Spleen (tissue), 11 donors: ENCODE data around the gene MINDY4. TPM values are rescaled to one million over a fixed set of nuclear protein-coding genes. Genes with fewer than 3 reads are reported as not detected.

Experiments used
- DNase-seq: peaks from one replicate; pipeline ENCODE4 v3.0.0-alpha.2; 2020
- H3K27ac ChIP-seq, 8 donors: fragments of 200-600 bp; sonication (generic) in 7 of 8; 1 replicate in 4 of 8; 2 replicates in 4 of 8; pipeline versions ENCODE4 v1.5.0 to v1.8.0; 2016 to 2021; ENCODE audit warnings: inconsistent platforms in 4 of 8, mild to moderate bottlenecking in 4 of 8, moderate library complexity in 1 of 8
- H3K27me3 ChIP-seq, 7 donors: fragments of 200-600 bp; sonication (generic) in 6 of 7; replicated peaks in 1 of 7; 1 replicate in 4 of 7; 2 replicates in 3 of 7; pipeline versions ENCODE4 v1.5.0 to v1.8.0; 2016 to 2021; ENCODE audit warnings: inconsistent platforms in 3 of 7, mild to moderate bottlenecking in 1 of 7
- H3K36me3 ChIP-seq, 6 donors: fragments of 200-600 bp; sonication (generic) in 5 of 6; 1 replicate in 4 of 6; 2 replicates in 2 of 6; pipeline versions ENCODE4 v1.5.0 to v1.8.0; 2016 to 2021; ENCODE audit warnings: inconsistent platforms in 2 of 6
- H3K4me1 ChIP-seq, 6 donors: fragments of 200-600 bp; sonication (generic) in 5 of 6; 1 replicate in 3 of 6; 2 replicates in 3 of 6; pipeline versions ENCODE4 v1.5.0 to v1.8.0; 2016 to 2021; ENCODE audit warnings: inconsistent platforms in 3 of 6
- H3K4me3 ChIP-seq, 8 donors: fragments of 200-600 bp; sonication (generic) in 7 of 8; 1 replicate in 4 of 8; 2 replicates in 4 of 8; pipeline versions ENCODE4 v1.5.0 to v1.8.0; 2016 to 2021; ENCODE audit warnings: inconsistent platforms in 4 of 8, mild to moderate bottlenecking in 4 of 8, moderate library complexity in 2 of 8
- H3K9me3 ChIP-seq, 8 donors: fragments of 200-600 bp; sonication (generic) in 7 of 8; 1 replicate in 4 of 8; 2 replicates in 4 of 8; pipeline versions ENCODE4 v1.5.0 to v1.8.0; 2016 to 2021; ENCODE audit warnings: inconsistent platforms in 4 of 8
- POLR2A ChIP-seq, 3 donors: fragments of 450-650 bp; IDR thresholded peaks; one replicate each; pipeline ENCODE4 v1.5.1; 2017; ENCODE audit warnings: antibody characterized with exemption in 3 of 3, mild to moderate bottlenecking in 1 of 3
- POLR2AphosphoS5 ChIP-seq, 3 donors: sonication (generic); formaldehyde crosslinking; IDR thresholded peaks; one replicate each; pipeline ENCODE4 v1.5.1; 2017; ENCODE audit warnings: antibody characterized with exemption in 3 of 3
- WGBS, 5 donors: extraction: QIAGEN DNeasy Blood & Tissue Kit in 3 of 5; methylation state at CpG; one replicate each; pipeline versions ENCODE4 v1.1.5 to v1.1.7; 2013 to 2018; 5-methylcytosine and 5-hydroxymethylcytosine counted together
- intact Hi-C: fragments of 100-400 bp; cut with DNase I; formaldehyde crosslinking; loops from one replicate; pipeline ENCODE4 v1.15.0; 2023; ENCODE audit warnings: low total_unique reads
- polyA plus RNA-seq, 3 donors: library from polyadenylated mRNA; stranded (reverse); fragments of 200-250 nt; gene quantifications; one replicate each; pipeline ENCODE4 v1.2.1, GENCODE V29; 2013
- total RNA-seq, 7 donors: library from RNA; depleted of rRNA in 3 of 7; stranded (reverse); fragments of >200 nt in 3 of 7; fragmentation: NEBNext Ultra II Directional in 4 of 7; extraction: Animal tissue kit (Norgen Biotek cat#: 25700) in 4 of 7; gene quantifications; one replicate each; pipeline versions ENCODE4 v1.1.0 to v1.2.1, GENCODE V29; 2016 to 2021
- TF ChIP-seq, protein P1 (sequence below), 11 experiments: fragments of 200-600 bp in 7 of 11; fragments of 450-650 bp in 4 of 11; sonication (generic) in 4 of 11; IDR thresholded peaks in 8 of 11; conservative IDR thresholded peaks in 3 of 11; 1 replicate in 7 of 11; 2 replicates in 4 of 11; pipeline versions ENCODE4 v1.4.0 to v1.8.0; 2016 to 2021; ENCODE audit warnings: antibody characterized with exemption in 11 of 11, inconsistent platforms in 4 of 11, mild to moderate bottlenecking in 1 of 11
- donor health status: healthy with polysubstance abuse.
- donor health status: DM: no; HTN: no; CAD: no; lungs with moderate emphysema.
- donor health status: DM: no; HTN: no; CAD: no.
- donor health status: Bipolar disorder and iron deficiency.
- donor health status: healthy.
- donor health status: DM: no; HTN: no; CAD: no.
- donor health status: DM: yes; HTN: yes; CAD: no.

MINDY4 gene
- total and polyA plus RNA-seq, 10 donors, result 0.63 to 7.0 (median 3.0) TPM

- no peak overlapping the region for H3K4me3 ChIP-seq
- TF ChIP-seq, protein P1, sequence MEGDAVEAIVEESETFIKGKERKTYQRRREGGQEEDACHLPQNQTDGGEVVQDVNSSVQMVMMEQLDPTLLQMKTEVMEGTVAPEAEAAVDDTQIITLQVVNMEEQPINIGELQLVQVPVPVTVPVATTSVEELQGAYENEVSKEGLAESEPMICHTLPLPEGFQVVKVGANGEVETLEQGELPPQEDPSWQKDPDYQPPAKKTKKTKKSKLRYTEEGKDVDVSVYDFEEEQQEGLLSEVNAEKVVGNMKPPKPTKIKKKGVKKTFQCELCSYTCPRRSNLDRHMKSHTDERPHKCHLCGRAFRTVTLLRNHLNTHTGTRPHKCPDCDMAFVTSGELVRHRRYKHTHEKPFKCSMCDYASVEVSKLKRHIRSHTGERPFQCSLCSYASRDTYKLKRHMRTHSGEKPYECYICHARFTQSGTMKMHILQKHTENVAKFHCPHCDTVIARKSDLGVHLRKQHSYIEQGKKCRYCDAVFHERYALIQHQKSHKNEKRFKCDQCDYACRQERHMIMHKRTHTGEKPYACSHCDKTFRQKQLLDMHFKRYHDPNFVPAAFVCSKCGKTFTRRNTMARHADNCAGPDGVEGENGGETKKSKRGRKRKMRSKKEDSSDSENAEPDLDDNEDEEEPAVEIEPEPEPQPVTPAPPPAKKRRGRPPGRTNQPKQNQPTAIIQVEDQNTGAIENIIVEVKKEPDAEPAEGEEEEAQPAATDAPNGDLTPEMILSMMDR (IDR thresholded peaks at IDR 0.05 in 8 of 11, conservative IDR thresholded peaks at IDR 0.05 in 3 of 11), result no peak
- TF ChIP-seq POLR2AphosphoS5 (IDR thresholded peaks at IDR 0.05), result no peak
- TF ChIP-seq POLR2A (IDR thresholded peaks at IDR 0.05), result no peak
- H3K27ac ChIP-seq, result no peak overlapping the region
- H3K27me3 ChIP-seq, result peaks cover 0 to 8% (median 0%) of the 10 kb centered on the region in 7 donors
- 84 to 98% (median 92%) methylated on average over 2 of the region's 2 CpGs for WGBS, 5 donors
- no peaks in the 10 kb centered on the region for H3K9me3 ChIP-seq
- H3K4me1 ChIP-seq, result peaks cover 0 to 4% (median 0%) of the 10 kb centered on the region in 6 donors
- peaks cover 0 to 15% (median 0%) of the 10 kb centered on the region in 6 donors for H3K36me3 ChIP-seq
- intact Hi-C loops, result no loop called here
- DNase-seq, result no peak
Observed at GRCh38 chr7:30858576-30858975, 87.4 kb downstream of the MINDY4 start.

- no peak for DNase-seq
- Histone ChIP-seq H3K4me1 (no peaks in the 10 kb centered on the region), H3K27ac (no peak overlapping the region), H3K27me3 (peaks cover 0 to 8% (median 0%) of the 10 kb centered on the region in 7 donors), H3K9me3 (no peaks in the 10 kb centered on the region), H3K4me3 (no peak overlapping the region), H3K36me3 (peaks cover 0 to 15% (median 0%) of the 10 kb centered on the region in 6 donors)
- intact Hi-C loops, result no loop called here
- TF ChIP-seq POLR2AphosphoS5 (IDR thresholded peaks at IDR 0.05), result no peak
- no peak for TF ChIP-seq POLR2A (IDR thresholded peaks at IDR 0.05)
- TF ChIP-seq, protein P1 (IDR thresholded peaks at IDR 0.05 in 8 of 11, conservative IDR thresholded peaks at IDR 0.05 in 3 of 11), result no peak
- WGBS, 5 donors, result 90 to 98% (median 93%) methylated on average over 8 to 10 of the region's 10 CpGs
Observed at GRCh38 chr7:30859202-30859939, 88.2 kb downstream of the MINDY4 start.

GRCh38 chr7:30859940-30860496 is 88.8 kb downstream of the MINDY4 start:
- H3K36me3 ChIP-seq, result peaks cover 0 to 15% (median 0%) of the 10 kb centered on the region in 6 donors
- peaks cover 0 to 1% (median 0%) of the 10 kb centered on the region in 7 donors for H3K27me3 ChIP-seq
- H3K4me3 ChIP-seq, result no peak overlapping the region
- intact Hi-C loops, result no loop called here
- H3K27ac ChIP-seq, result no peak overlapping the region
- TF ChIP-seq POLR2AphosphoS5 (IDR thresholded peaks at IDR 0.05) (no peak), POLR2A (IDR thresholded peaks at IDR 0.05) (no peak)
- TF ChIP-seq, protein P1 (IDR thresholded peaks at IDR 0.05 in 8 of 11, conservative IDR thresholded peaks at IDR 0.05 in 3 of 11), result no peak
- no peaks in the 10 kb centered on the region for H3K4me1 ChIP-seq
- no peaks in the 10 kb centered on the region for H3K9me3 ChIP-seq
- no peak for DNase-seq
- 93 to 98% (median 94%) methylated on average over 13 of the region's 13 CpGs for WGBS, 5 donors

GRCh38 chr7:30861612-30862011 is 90.4 kb downstream of the MINDY4 start:
- no peak overlapping the region for H3K4me3 ChIP-seq
- no peaks in the 10 kb centered on the region for H3K9me3 ChIP-seq
- H3K27me3 ChIP-seq, result no peaks in the 10 kb centered on the region
- no peak overlapping the region for H3K27ac ChIP-seq
- DNase-seq, result peak; percentile 70
- no peak for TF ChIP-seq POLR2A (IDR thresholded peaks at IDR 0.05)
- TF ChIP-seq POLR2AphosphoS5 (IDR thresholded peaks at IDR 0.05), result no peak
- H3K4me1 ChIP-seq, result no peaks in the 10 kb centered on the region
- WGBS, 5 donors, result 91 to 96% (median 94%) methylated on average over 7 of the region's 7 CpGs
- peaks cover 0 to 15% (median 0%) of the 10 kb centered on the region in 6 donors for H3K36me3 ChIP-seq
- intact Hi-C loops, result no loop called here
